WI38 (cell line): ENCODE results near the gene TMEM63C.

Source experiments
- H3K4me3 ChIP-seq: 2 replicates; pipeline ENCODE4 v1.5.1; 2011; ENCODE audit warnings: low read depth, mild to moderate bottlenecking, control low read depth, low read length
- CTCF ChIP-seq: IDR thresholded peaks from 2 replicates; pipeline ENCODE4 v1.5.1; 2012; ENCODE audit warnings: low read depth, mild to moderate bottlenecking, control low read depth, low read length

The TMEM63C gene

DNA sequence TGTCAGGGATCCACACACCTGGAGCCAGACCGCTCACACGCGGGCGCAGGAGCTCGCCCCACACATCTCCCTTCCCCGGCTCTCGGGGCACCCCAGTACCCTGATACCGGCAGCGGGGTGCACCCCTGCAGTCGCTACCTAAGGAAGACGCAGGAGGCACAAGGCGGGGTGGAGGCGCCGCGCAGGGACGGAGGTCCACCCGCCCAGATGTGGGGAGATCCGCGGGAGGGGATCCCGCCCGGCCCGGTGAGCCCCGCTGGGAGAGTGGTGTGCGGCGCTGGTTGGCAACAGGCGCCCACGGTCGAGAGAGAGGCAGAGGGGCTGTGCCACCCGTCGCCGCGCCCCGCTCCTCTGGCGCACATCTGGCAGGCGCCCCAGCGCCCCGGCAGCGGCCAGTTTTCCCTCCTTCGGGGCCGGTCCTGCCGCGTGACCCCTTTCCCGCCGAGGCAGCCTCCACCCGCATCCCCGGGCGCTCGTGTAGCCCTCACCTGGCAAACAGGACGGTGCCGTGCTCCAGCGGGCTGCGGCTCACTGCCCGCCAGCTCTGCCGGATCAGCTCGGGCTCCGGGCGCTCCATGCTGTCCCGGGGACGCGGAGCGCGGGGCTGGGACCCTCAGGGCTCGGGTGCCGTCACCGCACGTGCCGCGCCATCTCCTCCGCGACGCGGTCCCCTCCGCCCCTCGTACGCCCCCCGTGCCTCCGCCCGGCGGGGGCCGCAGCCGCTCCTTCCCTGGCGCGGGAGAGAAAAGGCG is 88.9 kb downstream of the TMEM63C start:
- no peak for TF ChIP-seq CTCF
- no peak overlapping the region for H3K4me3 ChIP-seq

GRCh38 chr14:77271113-77271710 is 89.6 kb downstream of the TMEM63C start, which contains the start of gene NGB:
Gene NGB (minus strand): TSS chr14:77271206. CDS start chr14:77270937, 269 bp downstream.
- H3K4me3 ChIP-seq = no peak within 1 kb of the TSS
- no peak for TF ChIP-seq CTCF

DNA sequence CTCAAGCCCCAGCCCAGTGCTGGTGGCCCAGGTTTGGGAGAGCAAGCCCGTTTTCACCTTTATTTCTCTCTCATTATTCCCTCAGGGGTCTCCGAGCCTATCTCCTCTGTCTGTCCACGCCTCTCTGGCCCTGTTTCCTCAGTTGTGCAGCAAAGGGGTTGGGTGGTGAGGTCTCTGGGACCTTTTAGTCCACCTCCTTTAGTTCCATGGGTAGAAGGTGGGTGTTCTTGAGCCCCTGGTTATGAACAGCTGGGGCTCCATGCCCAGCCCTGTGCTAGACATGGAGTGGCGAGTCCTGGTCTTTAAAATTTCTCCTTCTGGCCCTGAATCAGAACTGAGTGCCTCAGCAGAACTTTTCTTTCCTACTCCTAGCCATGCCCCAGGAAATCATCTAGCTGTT is 90.7 kb downstream of the TMEM63C start:
- no peak overlapping the region for H3K4me3 ChIP-seq
- no peak for TF ChIP-seq CTCF

- H3K4me3 ChIP-seq = no peak overlapping the region
These were observed 92.2 kb downstream of the TMEM63C start for GRCh38 chr14:77273796-77274195.

DNA sequence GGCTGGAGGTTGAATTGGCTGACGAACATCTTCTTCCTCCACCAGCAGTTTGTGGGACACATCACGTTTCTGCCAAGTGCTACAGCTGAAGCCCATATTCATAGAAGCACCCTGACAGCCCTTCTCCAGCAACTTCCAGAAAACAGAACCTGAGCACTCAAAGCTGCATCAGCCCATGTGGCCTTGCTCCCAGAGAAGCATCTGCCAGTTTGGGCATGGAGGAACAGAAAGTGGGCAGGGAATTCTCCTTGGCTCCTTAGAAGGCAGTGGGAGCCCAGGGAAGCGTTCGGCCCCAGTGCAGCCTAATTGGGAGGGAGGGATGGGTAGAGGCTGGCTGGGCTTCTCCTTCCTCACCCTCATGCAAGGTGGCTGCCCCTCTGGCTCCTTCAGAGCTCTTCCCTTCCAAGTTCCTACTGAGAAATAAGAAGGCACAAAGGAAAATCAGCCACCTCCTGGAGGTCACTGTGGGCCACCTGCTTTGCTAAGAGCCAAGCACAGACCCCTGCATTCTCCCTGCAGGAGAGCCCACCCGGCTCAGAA is 93.5 kb downstream of the TMEM63C start:
- TF ChIP-seq CTCF = no peak
- H3K4me3 ChIP-seq = no peak overlapping the region

More at GRCh38 chr14:77273796-77274195, 92.2 kb downstream of the TMEM63C start:
- no peak for TF ChIP-seq CTCF

DNA sequence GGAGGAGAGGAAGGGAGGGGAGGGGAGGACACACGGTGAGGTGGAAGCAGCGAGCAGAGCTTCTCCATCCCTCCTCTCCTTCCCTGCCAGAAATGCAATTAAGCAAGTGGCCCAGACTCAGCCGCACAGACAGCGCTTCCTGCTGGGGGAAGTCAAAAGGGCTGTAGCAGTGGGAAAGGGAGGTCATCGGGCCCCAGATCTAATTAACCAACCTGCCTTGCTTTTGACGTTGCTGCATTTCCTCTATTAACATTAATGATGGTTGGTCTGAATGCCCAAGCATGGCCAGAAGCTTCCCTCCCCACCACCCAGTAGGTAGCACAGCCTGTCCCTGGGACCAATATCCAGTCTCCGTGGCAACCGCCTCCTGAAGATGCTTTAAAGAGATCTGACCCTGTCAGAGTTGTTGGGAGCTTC is 94.0 kb downstream of the TMEM63C start:
- H3K4me3 ChIP-seq = no peak overlapping the region
- TF ChIP-seq CTCF = no peak

- no peak for TF ChIP-seq CTCF
- H3K4me3 ChIP-seq = no peak overlapping the region
These were observed 94.8 kb downstream of the TMEM63C start for GRCh38 chr14:77276295-77276935.
